ENCODE data around the gene CD48. TPM values are rescaled to one million over a fixed set of nuclear protein-coding genes. Genes with fewer than 3 reads are reported as not detected.
"Not testable (repeated sequence)": the region's sequence is repeated elsewhere in the genome, so short reads cannot be mapped to it uniquely, and the experiment has no call there.

The CD48 gene
- total and polyA plus RNA-seq, 2 experiments from 2014 or later: not detected

- Histone ChIP-seq H3K4me1 (ENCODE audit: insufficient read depth) (no peaks in the 10 kb centered on the region), H3K27ac (no peak overlapping the region), H3K9me3 (ENCODE audit: low read depth) (no peaks in the 10 kb centered on the region), H4K20me1 (ENCODE audit: insufficient read depth) (no peaks in the 10 kb centered on the region), H3K27me3 (replicated peaks; ENCODE audit: insufficient read depth) (peaks cover 6% of the 10 kb centered on the region), H3K4me2 (ENCODE audit: unreplicated experiment) (no peak overlapping the region), H3K4me3 (no peak overlapping the region), H3K9ac (no peak overlapping the region), H2AFZ (no peak overlapping the region), H3F3A (ENCODE audit: insufficient read depth) (no peaks in the 10 kb centered on the region), H3K36me3 (ENCODE audit: low read depth) (no peaks in the 10 kb centered on the region), H3K9me2 (ENCODE audit: insufficient read depth) (no peaks in the 10 kb centered on the region), H3K79me2 (ENCODE audit: insufficient read depth) (no peaks in the 10 kb centered on the region)
- TF ChIP-seq EZH2 (IDR thresholded peaks at IDR 0.05; ENCODE audit: insufficient read depth, poor library complexity, severe bottlenecking) (no peak), EZH2phosphoT487 (IDR thresholded peaks at IDR 0.05; ENCODE audit: insufficient read depth, low read depth) (no peak)
- DNase-seq: no peak
- in situ Hi-C loops (cut with MboI): no loop called here
- WGBS, 2 experiments (ENCODE audit: low coverage in 1 of 2, low lambda C conversion rate in 2 of 2, missing lambda C conversion rate in 2 of 2): 27 to 28% methylated on average over 4 of the region's 4 CpGs
These were observed 3.5 kb downstream of the CD48 start for GRCh38 chr1:160708118-160708517.

DNA sequence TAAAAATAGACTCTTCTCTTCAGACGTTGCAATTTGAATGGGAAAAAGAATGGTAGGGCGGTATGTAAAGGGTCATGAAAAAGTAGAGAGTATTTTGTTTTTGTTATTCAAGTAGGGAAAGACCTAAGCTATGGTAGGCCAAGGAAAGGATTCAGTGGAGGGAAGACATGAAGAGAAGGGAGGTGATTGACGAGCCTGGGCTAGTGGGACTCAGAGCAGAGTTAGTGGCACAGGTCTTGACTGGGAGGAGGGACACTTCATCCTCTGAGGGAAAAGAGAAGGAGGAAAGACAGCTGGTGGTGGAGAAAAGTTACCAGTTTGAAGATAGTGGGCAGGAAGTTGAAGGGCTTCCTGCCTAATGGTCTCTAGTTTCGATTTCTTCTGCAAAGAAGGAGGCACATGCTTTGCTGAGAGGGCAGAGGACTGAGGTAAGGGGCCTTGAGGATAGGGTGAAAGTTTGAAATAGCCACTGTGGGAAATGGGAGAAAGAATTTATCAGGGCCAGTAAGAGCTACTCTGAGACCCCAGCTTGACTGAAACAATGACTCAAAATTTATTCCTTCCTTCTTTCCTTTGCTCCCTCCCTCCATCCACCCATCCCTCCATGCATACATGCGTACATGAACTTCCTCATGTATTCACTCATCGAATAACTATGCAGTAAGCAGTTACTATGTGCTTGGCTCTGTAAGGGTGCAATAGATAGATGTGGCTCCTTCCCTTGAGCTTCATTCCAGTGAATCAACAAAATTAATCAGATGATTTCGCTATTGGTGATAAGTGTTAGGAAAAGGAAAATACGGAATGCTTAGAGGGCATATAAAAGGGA lies 4.2 kb downstream of the CD48 start:
- Histone ChIP-seq H3K9ac (no peak overlapping the region), H2AFZ (no peak overlapping the region), H3K4me2 (ENCODE audit: unreplicated experiment) (no peak overlapping the region), H3K4me3 (no peak overlapping the region), H3K4me1 (ENCODE audit: insufficient read depth) (no peaks in the 10 kb centered on the region), H3K27me3 (replicated peaks; ENCODE audit: insufficient read depth) (peaks cover 6% of the 10 kb centered on the region; the same call in 1 of the 2 replicates), H3K27ac (no peak overlapping the region), H3K36me3 (ENCODE audit: low read depth) (no peaks in the 10 kb centered on the region), H3K79me2 (ENCODE audit: insufficient read depth) (no peaks in the 10 kb centered on the region), H4K20me1 (ENCODE audit: insufficient read depth) (no peaks in the 10 kb centered on the region), H3K9me3 (ENCODE audit: low read depth) (no peaks in the 10 kb centered on the region), H3K9me2 (ENCODE audit: insufficient read depth) (no peaks in the 10 kb centered on the region), H3F3A (ENCODE audit: insufficient read depth) (no peaks in the 10 kb centered on the region)
- no peak for DNase-seq
- in situ Hi-C loops (cut with MboI): no loop called here
- 17 to 20% methylated on average over 8 of the region's 8 CpGs for WGBS, 2 experiments (ENCODE audit: low coverage in 1 of 2, low lambda C conversion rate in 2 of 2, missing lambda C conversion rate in 2 of 2)
- no peak for TF ChIP-seq EZH2phosphoT487 (IDR thresholded peaks at IDR 0.05; ENCODE audit: insufficient read depth, low read depth)
- no peak for TF ChIP-seq EZH2 (IDR thresholded peaks at IDR 0.05; ENCODE audit: insufficient read depth, poor library complexity, severe bottlenecking)

DNA sequence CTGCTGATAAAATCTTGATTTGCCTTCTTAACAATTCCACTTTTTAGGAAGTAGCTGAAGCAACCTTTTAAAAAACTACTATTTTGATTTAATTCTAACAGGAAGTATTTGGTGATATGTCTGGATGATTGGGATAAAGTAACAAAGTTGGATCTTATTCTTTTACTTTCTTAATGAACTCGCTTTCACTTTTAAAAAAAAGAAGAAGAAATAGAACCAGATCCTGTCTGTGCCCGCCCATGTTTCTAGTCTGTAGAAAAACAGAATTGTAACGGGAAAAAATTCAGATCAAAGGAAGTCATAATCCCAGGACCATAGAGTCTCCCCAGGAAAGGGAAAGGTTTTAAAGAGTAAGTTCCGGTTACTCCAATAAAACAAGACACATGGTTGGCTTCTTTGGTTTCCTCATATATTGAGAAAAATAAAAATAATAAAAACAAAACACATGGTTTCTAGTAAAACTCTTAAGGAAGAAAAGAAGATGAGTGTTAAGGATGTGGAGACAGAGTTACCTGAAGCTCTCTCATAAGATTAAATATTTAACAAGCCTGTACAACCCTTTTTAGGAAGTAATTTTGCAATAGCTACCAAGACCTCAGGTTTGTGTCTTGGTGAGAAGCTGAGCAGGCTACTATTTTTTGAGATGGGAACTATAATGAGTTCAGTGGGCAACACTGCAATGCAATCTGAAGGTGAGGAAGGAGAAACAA lies 4.9 kb downstream of the CD48 start:
- in situ Hi-C loops (cut with MboI): no loop called here
- WGBS, 2 experiments (ENCODE audit: low coverage in 1 of 2, low lambda C conversion rate in 2 of 2, missing lambda C conversion rate in 2 of 2): 11 to 13% methylated on average over 4 of the region's 4 CpGs
- TF ChIP-seq EZH2phosphoT487 (IDR thresholded peaks at IDR 0.05; ENCODE audit: insufficient read depth, low read depth): no peak
- TF ChIP-seq EZH2 (IDR thresholded peaks at IDR 0.05; ENCODE audit: insufficient read depth, poor library complexity, severe bottlenecking): no peak
- H2AFZ ChIP-seq: no peak overlapping the region
- H3K4me1 ChIP-seq (ENCODE audit: insufficient read depth): no peaks in the 10 kb centered on the region
- no peak overlapping the region for H3K4me3 ChIP-seq
- H3F3A ChIP-seq (ENCODE audit: insufficient read depth): no peaks in the 10 kb centered on the region
- H3K36me3 ChIP-seq (ENCODE audit: low read depth): no peaks in the 10 kb centered on the region
- no peak for DNase-seq
- H3K9ac ChIP-seq: no peak overlapping the region
- no peaks in the 10 kb centered on the region for H4K20me1 ChIP-seq (ENCODE audit: insufficient read depth)
- no peaks in the 10 kb centered on the region for H3K9me3 ChIP-seq (ENCODE audit: low read depth)
- no peaks in the 10 kb centered on the region for H3K9me2 ChIP-seq (ENCODE audit: insufficient read depth)
- peaks cover 4% of the 10 kb centered on the region; the same call in 1 of the 2 replicates for H3K27me3 ChIP-seq (replicated peaks; ENCODE audit: insufficient read depth)
- no peak overlapping the region for H3K4me2 ChIP-seq (ENCODE audit: unreplicated experiment)
- H3K79me2 ChIP-seq (ENCODE audit: insufficient read depth): no peaks in the 10 kb centered on the region
- no peak overlapping the region for H3K27ac ChIP-seq

DNA sequence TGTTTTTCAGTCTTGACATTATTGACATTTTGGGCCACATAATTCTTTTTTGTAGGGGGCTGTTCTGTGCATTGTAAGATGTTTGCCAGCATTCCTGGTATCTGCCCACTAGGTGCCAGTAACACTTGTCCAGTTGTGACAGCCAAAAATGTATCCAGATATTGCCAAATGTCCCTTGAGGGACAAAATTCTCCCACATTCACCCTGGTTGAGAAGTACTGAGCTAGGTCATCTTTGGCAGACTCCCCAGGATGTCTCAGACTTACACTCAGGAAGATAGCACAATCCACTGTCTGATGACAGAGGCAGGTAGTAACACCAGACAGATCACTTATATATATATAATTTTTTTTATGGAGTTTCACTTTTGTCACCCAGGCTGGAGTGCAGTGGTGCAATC lies 5.9 kb downstream of the CD48 start:
- no peak overlapping the region for H3K4me3 ChIP-seq
- H3K4me2 ChIP-seq (ENCODE audit: unreplicated experiment): no peak overlapping the region
- no peaks in the 10 kb centered on the region for H3K9me3 ChIP-seq (ENCODE audit: low read depth)
- H3K79me2 ChIP-seq (ENCODE audit: insufficient read depth): no peaks in the 10 kb centered on the region
- in situ Hi-C loops (cut with MboI): no loop called here
- TF ChIP-seq EZH2phosphoT487 (IDR thresholded peaks at IDR 0.05; ENCODE audit: insufficient read depth, low read depth): no peak
- TF ChIP-seq EZH2 (IDR thresholded peaks at IDR 0.05; ENCODE audit: insufficient read depth, poor library complexity, severe bottlenecking): no peak
- H3K36me3 ChIP-seq (ENCODE audit: low read depth): no peaks in the 10 kb centered on the region
- H3K4me1 ChIP-seq (ENCODE audit: insufficient read depth): no peaks in the 10 kb centered on the region
- no peaks in the 10 kb centered on the region for H4K20me1 ChIP-seq (ENCODE audit: insufficient read depth)
- H3K27ac ChIP-seq: no peak overlapping the region
- no peak overlapping the region for H2AFZ ChIP-seq
- H3K9me2 ChIP-seq (ENCODE audit: insufficient read depth): no peaks in the 10 kb centered on the region
- no peak for DNase-seq
- H3F3A ChIP-seq (ENCODE audit: insufficient read depth): no peaks in the 10 kb centered on the region
- H3K9ac ChIP-seq: no peak overlapping the region
- H3K27me3 ChIP-seq (replicated peaks; ENCODE audit: insufficient read depth): no peaks in the 10 kb centered on the region; the same call in 1 of the 2 replicates

- in situ Hi-C loops (cut with MboI); H3K27me3 ChIP-seq (replicated peaks; ENCODE audit: insufficient read depth); H3K4me1 ChIP-seq (ENCODE audit: insufficient read depth); H3K9me2 ChIP-seq (ENCODE audit: insufficient read depth); H3K27ac ChIP-seq; H2AFZ ChIP-seq; DNase-seq; H3K36me3 ChIP-seq (ENCODE audit: low read depth); H4K20me1 ChIP-seq (ENCODE audit: insufficient read depth); H3K79me2 ChIP-seq (ENCODE audit: insufficient read depth); H3F3A ChIP-seq (ENCODE audit: insufficient read depth); H3K4me3 ChIP-seq; H3K9me3 ChIP-seq (ENCODE audit: low read depth); H3K4me2 ChIP-seq (ENCODE audit: unreplicated experiment); H3K9ac ChIP-seq: not testable (repeated sequence)
- WGBS, 2 experiments (ENCODE audit: low coverage in 1 of 2, low lambda C conversion rate in 2 of 2, missing lambda C conversion rate in 2 of 2): 47 to 54% methylated on average over 3 of the region's 3 CpGs
These were observed 6.4 kb downstream of the CD48 start for GRCh38 chr1:160705212-160705621.
